SK-N-MC (cell line): ENCODE results near the gene TTLL11.

Experiments used
- EZH2 ChIP-seq: fragments of 200-600 bp; sonication (generic); IDR thresholded peaks from one replicate; pipeline ENCODE4 v1.6.1; 2017; ENCODE audit warnings: antibody characterized with exemption
- FOXP2 ChIP-seq: optimal IDR thresholded peaks from 2 replicates; pipeline ENCODE3; 2011; ENCODE audit warnings: mild to moderate bottlenecking, moderate library complexity; ENCODE audit not compliant: insufficient read depth; ENCODE audit errors: extremely low read length, control extremely low read depth
- POLR2AphosphoS5 ChIP-seq: IDR thresholded peaks from 2 replicates; pipeline ENCODE4 v1.6.1; 2012; ENCODE audit warnings: mild to moderate bottlenecking, low read depth, low read length, borderline replicate concordance

GRCh38 chr9:121887553-121888437, 205.3 kb downstream of the TTLL11 start:
- TF ChIP-seq EZH2: no peak
- TF ChIP-seq POLR2AphosphoS5: no peak
- no peak for TF ChIP-seq FOXP2
